ENCODE data around the gene HTR1B. TPM values are rescaled to one million over a fixed set of nuclear protein-coding genes. Genes with fewer than 3 reads are reported as not detected.

The HTR1B gene
- total RNA-seq, 2 experiments from 2014 or later = not detected

DNA sequence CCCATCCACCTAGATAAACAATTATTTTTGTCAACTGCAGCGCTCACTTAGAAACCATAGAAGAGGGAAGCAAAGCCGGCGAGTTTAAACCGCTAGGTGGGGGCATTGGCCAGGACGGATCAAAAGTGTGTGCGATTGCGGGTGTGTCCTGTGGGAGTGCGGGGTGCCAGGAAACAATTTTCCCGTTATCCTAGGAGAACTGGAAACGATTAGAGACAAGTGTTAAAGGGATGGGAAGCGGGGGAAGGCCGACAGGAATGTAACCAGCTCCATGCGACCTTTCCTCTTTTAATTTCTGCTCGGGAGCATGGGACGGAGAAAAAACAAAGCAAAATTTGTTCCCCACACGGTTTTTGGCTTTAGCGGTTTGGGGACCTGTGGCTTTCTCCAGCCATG, 2.8 kb upstream of the HTR1B start:
- peaks cover 16% of the 10 kb centered on the region for H3K4me1 Mint-ChIP-seq
- peaks cover 58% of the 10 kb centered on the region for H3K27me3 Mint-ChIP-seq
- DNase-seq = peak; percentile 51
- H3K9me3 Mint-ChIP-seq (ENCODE audit: low read depth) = no peaks in the 10 kb centered on the region
- H3K36me3 Mint-ChIP-seq = peaks cover 6% of the 10 kb centered on the region
- H3K27ac Mint-ChIP-seq = no peak overlapping the region
- CTCF ChIA-PET = interaction anchor here (1.4 to 1.5 kb wide), 2 partner anchors 9 kb away, joined by 4 to 5 read pairs; no protein-coding TSS in a partner anchor
- peak overlapping the region; percentile 72 for H3K4me3 Mint-ChIP-seq
- peak; percentile 66 for ATAC-seq

DNA sequence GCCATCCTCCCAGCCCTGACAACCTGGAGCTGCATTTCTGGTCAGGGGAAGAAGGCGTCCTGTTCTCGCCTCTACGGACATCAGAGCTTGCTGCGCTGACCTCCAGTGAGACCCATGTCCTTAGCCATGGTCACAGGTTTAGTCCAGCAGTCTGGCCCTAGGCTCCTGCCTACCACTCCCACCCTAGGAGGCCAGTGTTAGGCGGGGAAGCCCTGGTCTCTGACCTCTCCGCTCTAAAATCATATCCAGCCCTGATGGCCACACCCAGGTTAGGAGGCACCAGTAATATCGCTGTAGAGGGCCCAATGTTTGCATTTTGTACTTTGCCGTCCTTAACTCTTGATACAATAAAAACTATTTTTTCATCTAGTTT, 1.2 kb upstream of the HTR1B start:
- H3K27ac Mint-ChIP-seq = no peak overlapping the region
- peaks cover 6% of the 10 kb centered on the region for H3K36me3 Mint-ChIP-seq
- H3K4me1 Mint-ChIP-seq = peaks cover 16% of the 10 kb centered on the region
- H3K27me3 Mint-ChIP-seq = peaks cover 67% of the 10 kb centered on the region
- CTCF ChIA-PET = interaction anchor here (1.2 kb wide), 1 partner anchor 1571 kb away, joined by 3 read pairs; no protein-coding TSS in a partner anchor
- ATAC-seq (no peak), DNase-seq (no peak)
- H3K4me3 Mint-ChIP-seq = no peak overlapping the region
- H3K9me3 Mint-ChIP-seq (ENCODE audit: low read depth) = no peaks in the 10 kb centered on the region

GRCh38 chr6:77463861-77464494, 687 bp upstream of the HTR1B start:
- peaks cover 67% of the 10 kb centered on the region for H3K27me3 Mint-ChIP-seq

GRCh38 chr6:77462359-77463307, 658 bp downstream of the HTR1B start:
- peaks cover 15% of the 10 kb centered on the region for H3K4me1 Mint-ChIP-seq
- DNase-seq (no peak), ATAC-seq (no peak)
- H3K9me3 Mint-ChIP-seq (ENCODE audit: low read depth) = no peaks in the 10 kb centered on the region
- no peak overlapping the region for H3K27ac Mint-ChIP-seq
- H3K27me3 Mint-ChIP-seq = peaks cover 71% of the 10 kb centered on the region
- CTCF ChIA-PET = no interaction called here
- no peak overlapping the region for H3K4me3 Mint-ChIP-seq
- H3K36me3 Mint-ChIP-seq = peaks cover 6% of the 10 kb centered on the region

More at GRCh38 chr6:77463861-77464494, 687 bp upstream of the HTR1B start:
- H3K9me3 Mint-ChIP-seq (ENCODE audit: low read depth) = no peaks in the 10 kb centered on the region
- peaks cover 6% of the 10 kb centered on the region for H3K36me3 Mint-ChIP-seq
- H3K4me1 Mint-ChIP-seq = peaks cover 16% of the 10 kb centered on the region
- H3K27ac Mint-ChIP-seq = no peak overlapping the region
- no peak overlapping the region for H3K4me3 Mint-ChIP-seq
- ATAC-seq (no peak), DNase-seq (no peak)
- CTCF ChIA-PET = interaction anchor here (1.2 kb wide), 1 partner anchor 1570 kb away, joined by 3 read pairs; no protein-coding TSS in a partner anchor

- no peak for ATAC-seq
- H3K9me3 Mint-ChIP-seq (ENCODE audit: low read depth) = no peaks in the 10 kb centered on the region
Measured at GRCh38 chr6:77461796-77462195, 1.5 kb downstream of the HTR1B start.

GRCh38 chr6:77458421-77458820, 4.9 kb downstream of the HTR1B start:
- peaks cover 43% of the 10 kb centered on the region for H3K27me3 Mint-ChIP-seq
- ATAC-seq (no peak), DNase-seq (no peak)
- H3K9me3 Mint-ChIP-seq (ENCODE audit: low read depth) = no peaks in the 10 kb centered on the region
- H3K36me3 Mint-ChIP-seq = peaks cover 2% of the 10 kb centered on the region
- no peak overlapping the region for H3K27ac Mint-ChIP-seq
- H3K4me1 Mint-ChIP-seq = peaks cover 5% of the 10 kb centered on the region
- CTCF ChIA-PET = no interaction called here
- H3K4me3 Mint-ChIP-seq = no peak overlapping the region

More at GRCh38 chr6:77461796-77462195, 1.5 kb downstream of the HTR1B start:
- Mint-ChIP-seq H3K27ac (no peak overlapping the region), H3K36me3 (peaks cover 5% of the 10 kb centered on the region), H3K4me3 (no peak overlapping the region), H3K4me1 (peaks cover 14% of the 10 kb centered on the region), H3K27me3 (peaks cover 72% of the 10 kb centered on the region)
- CTCF ChIA-PET = no interaction called here
- DNase-seq = no peak

DNA sequence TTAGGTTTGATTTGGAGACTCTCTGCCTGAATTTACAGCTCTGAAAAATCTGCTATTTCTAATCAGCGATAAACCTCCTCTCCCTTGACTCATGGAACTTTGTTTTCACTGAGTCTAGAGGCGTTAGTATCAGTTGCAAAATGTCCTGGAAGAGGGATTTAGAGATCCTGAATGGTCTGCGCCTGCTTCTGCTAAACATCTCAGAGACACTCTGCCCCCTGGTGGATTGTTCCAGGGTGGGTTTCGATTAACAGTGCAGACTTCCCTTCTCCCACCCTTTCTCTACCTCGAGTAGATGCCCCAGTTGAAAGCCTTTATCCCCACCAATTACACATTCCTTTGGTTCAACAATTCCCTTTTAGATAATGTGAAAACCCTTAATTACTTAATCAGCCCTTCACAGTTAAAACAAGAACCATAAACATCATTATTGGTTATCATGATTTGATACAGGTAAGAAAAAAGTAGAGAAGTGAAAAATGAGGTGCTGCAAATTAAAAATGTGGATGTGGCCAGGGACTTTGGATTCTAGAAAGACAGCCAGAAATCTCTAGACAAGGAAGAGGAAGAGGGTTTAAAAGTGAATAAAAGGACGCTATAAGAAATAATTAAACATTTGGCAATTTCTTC, 5.5 kb downstream of the HTR1B start:
- Mint-ChIP-seq H3K27ac (no peak overlapping the region), H3K9me3 (ENCODE audit: low read depth) (no peaks in the 10 kb centered on the region), H3K36me3 (no peaks in the 10 kb centered on the region), H3K27me3 (peaks cover 37% of the 10 kb centered on the region), H3K4me1 (peaks cover 3% of the 10 kb centered on the region), H3K4me3 (no peak overlapping the region)
- ATAC-seq (no peak), DNase-seq (peak; percentile 55)
- CTCF ChIA-PET = interaction anchor here (0.7 to 1.8 kb wide), 2 partner anchors 9 to 58 kb away, joined by 3 to 4 read pairs; no protein-coding TSS in a partner anchor

GRCh38 chr6:77456531-77457248, 6.6 kb downstream of the HTR1B start:
- H3K9me3 Mint-ChIP-seq (ENCODE audit: low read depth) = no peaks in the 10 kb centered on the region
- H3K27ac Mint-ChIP-seq = no peak overlapping the region
- no peak overlapping the region for H3K4me3 Mint-ChIP-seq
- H3K27me3 Mint-ChIP-seq = peaks cover 26% of the 10 kb centered on the region
- no peaks in the 10 kb centered on the region for H3K36me3 Mint-ChIP-seq
- CTCF ChIA-PET = interaction anchor here (1.8 kb wide), 1 partner anchor 10 kb away, joined by 4 read pairs; no protein-coding TSS in a partner anchor
- no peaks in the 10 kb centered on the region for H3K4me1 Mint-ChIP-seq
- no peak for DNase-seq
- no peak for ATAC-seq

GRCh38 chr6:77455271-77455670, 8.0 kb downstream of the HTR1B start:
- DNase-seq (no peak), ATAC-seq (no peak)
- Mint-ChIP-seq H3K9me3 (ENCODE audit: low read depth) (no peaks in the 10 kb centered on the region), H3K4me1 (no peaks in the 10 kb centered on the region), H3K4me3 (no peak overlapping the region), H3K36me3 (no peaks in the 10 kb centered on the region), H3K27ac (no peak overlapping the region), H3K27me3 (peaks cover 17% of the 10 kb centered on the region)
- CTCF ChIA-PET = interaction anchor here (1.4 kb wide), 1 partner anchor 16 kb away, joined by 3 read pairs; no protein-coding TSS in a partner anchor

GRCh38 chr6:77454386-77454785, 8.9 kb downstream of the HTR1B start:
- no peaks in the 10 kb centered on the region for H3K9me3 Mint-ChIP-seq (ENCODE audit: low read depth)
- CTCF ChIA-PET = interaction anchor here (1.4 kb wide), 1 partner anchor 17 kb away, joined by 3 read pairs; no protein-coding TSS in a partner anchor
- ATAC-seq (no peak), DNase-seq (no peak)
- H3K4me3 Mint-ChIP-seq = no peak overlapping the region
- no peak overlapping the region for H3K27ac Mint-ChIP-seq
- H3K36me3 Mint-ChIP-seq = no peaks in the 10 kb centered on the region
- H3K27me3 Mint-ChIP-seq = peaks cover 11% of the 10 kb centered on the region
- no peaks in the 10 kb centered on the region for H3K4me1 Mint-ChIP-seq

- H3K27ac Mint-ChIP-seq = no peak overlapping the region
- no peaks in the 10 kb centered on the region for H3K9me3 Mint-ChIP-seq (ENCODE audit: low read depth)
- CTCF ChIA-PET = no interaction called here
- H3K36me3 Mint-ChIP-seq = no peaks in the 10 kb centered on the region
- no peak for ATAC-seq
- no peak overlapping the region for H3K4me3 Mint-ChIP-seq
- DNase-seq = no peak
- H3K27me3 Mint-ChIP-seq = no peaks in the 10 kb centered on the region
- H3K4me1 Mint-ChIP-seq = no peaks in the 10 kb centered on the region
Measured at GRCh38 chr6:77451466-77451865, 11.8 kb downstream of the HTR1B start.

- no peaks in the 10 kb centered on the region for H3K27me3 Mint-ChIP-seq
- ATAC-seq = no peak
- CTCF ChIA-PET = no interaction called here
Measured at GRCh38 chr6:77450924-77451323, 12.4 kb downstream of the HTR1B start.

GRCh38 chr6:77448546-77448945, 14.7 kb downstream of the HTR1B start:
- DNase-seq (no peak), ATAC-seq (no peak)
- Mint-ChIP-seq H3K9me3 (ENCODE audit: low read depth) (no peaks in the 10 kb centered on the region), H3K36me3 (no peaks in the 10 kb centered on the region), H3K4me3 (no peak overlapping the region), H3K27ac (no peak overlapping the region), H3K27me3 (no peaks in the 10 kb centered on the region), H3K4me1 (no peaks in the 10 kb centered on the region)
- CTCF ChIA-PET = no interaction called here

More at GRCh38 chr6:77450924-77451323, 12.4 kb downstream of the HTR1B start:
- H3K27ac Mint-ChIP-seq = no peak overlapping the region
- H3K9me3 Mint-ChIP-seq (ENCODE audit: low read depth) = no peaks in the 10 kb centered on the region
- H3K36me3 Mint-ChIP-seq = no peaks in the 10 kb centered on the region
- no peak overlapping the region for H3K4me3 Mint-ChIP-seq
- no peak for DNase-seq
- no peaks in the 10 kb centered on the region for H3K4me1 Mint-ChIP-seq
